Ovary (tissue), 9 donors: Measurements from ENCODE around the gene WFIKKN1. TPM values are rescaled to one million over a fixed set of nuclear protein-coding genes. Genes with fewer than 3 reads are reported as not detected.

Experiments
- DNase-seq, 5 donors: peaks; one replicate each; pipeline ENCODE4 v3.0.0-alpha.2; 2019 to 2020
- H3K27ac ChIP-seq, 2 donors: fragments of 200-600 bp; one replicate each; pipeline versions ENCODE4 v1.5.1 to v1.8.0; 2019 to 2022
- H3K27me3 ChIP-seq: fragments of 200-600 bp; one replicate; pipeline ENCODE4 v1.8.0; 2022
- H3K36me3 ChIP-seq: fragments of 200-600 bp; sonication (generic); one replicate; pipeline ENCODE4 v1.5.1; 2019
- H3K4me1 ChIP-seq: one replicate; pipeline ENCODE4 v1.8.1; 2013; ENCODE audit warnings: mild to moderate bottlenecking, moderate library complexity; ENCODE audit not compliant: insufficient read depth
- H3K4me3 ChIP-seq: fragments of 200-600 bp; sonication (generic); one replicate; pipeline ENCODE4 v1.5.1; 2017
- H3K9me3 ChIP-seq, 2 donors: fragments of 200-600 bp in 1 of 2; sonication (generic) in 1 of 2; one replicate each; pipeline versions ENCODE4 v1.5.1 to v1.8.1; 2013 to 2019; ENCODE audit warnings: mild to moderate bottlenecking in 1 of 2, moderate library complexity in 1 of 2
- CTCF ChIP-seq, 3 donors: fragments of 450-650 bp in 2 of 3; fragments of 200-600 bp in 1 of 3; IDR thresholded peaks; one replicate each; pipeline versions ENCODE4 v1.5.1 to v1.8.0; 2016 to 2022; ENCODE audit warnings: antibody characterized with exemption in 3 of 3, mild to moderate bottlenecking in 1 of 3
- EP300 ChIP-seq: sonication (generic); formaldehyde crosslinking; IDR thresholded peaks from one replicate; pipeline ENCODE4 v1.6.1; 2017; ENCODE audit warnings: antibody characterized with exemption
- POLR2A ChIP-seq: fragments of 450-650 bp; IDR thresholded peaks from one replicate; pipeline ENCODE4 v1.6.1; 2017; ENCODE audit warnings: antibody characterized with exemption, mild to moderate bottlenecking, moderate library complexity
- WGBS, 3 donors: extraction: QIAGEN DNeasy Blood & Tissue Kit in 1 of 3; methylation state at CpG; one replicate each; pipeline versions ENCODE4 v1.1.5 to v1.1.7; 2013 to 2017; 5-methylcytosine and 5-hydroxymethylcytosine counted together
- intact Hi-C, 4 donors: fragments of 100-400 bp; cut with DNase I; formaldehyde crosslinking; loops; one replicate each; pipeline versions ENCODE4 v1.11.0 to v1.15.1; 2022 to 2023
- polyA plus RNA-seq, 2 donors: library from polyadenylated mRNA; stranded (reverse); fragments of 200-250 nt in 1 of 2; fragments of 350-450 nt in 1 of 2; fragmentation: Illumina TruSeq in 1 of 2; extraction: RNeasy Lipid Tissue Mini Kit (QIAGEN cat#74804) in 1 of 2; gene quantifications; one replicate each; pipeline ENCODE4 v1.2.3, GENCODE V29; 2013 to 2014
- total RNA-seq, 7 donors: library from RNA; depleted of rRNA in 2 of 7; stranded (reverse); fragments of >200 nt in 2 of 7; fragmentation: NEBNext Ultra II Directional in 3 of 7; extraction: Animal tissue kit (Norgen Biotek cat#: 25700) in 3 of 7; gene quantifications; one replicate each; pipeline versions ENCODE4 v1.1.0 to v1.2.4, GENCODE V29; 2016 to 2023
- donor health status: DM: no; HTN: no; CAD: no; lungs with moderate emphysema.
- donor health status: DM: no; HTN: no; CAD: no.
- donor health status: Bipolar disorder and iron deficiency.
- donor health status: DM: yes; HTN: yes; CAD: no.
- donor health status: DM: no; HTN: no; CAD: no.
- donor health status: DM: yes; HTN: yes; CAD: no.

Gene WFIKKN1
- total and polyA plus RNA-seq, 9 donors: 0.10 to 2.6 (median 1.1) TPM

DNA sequence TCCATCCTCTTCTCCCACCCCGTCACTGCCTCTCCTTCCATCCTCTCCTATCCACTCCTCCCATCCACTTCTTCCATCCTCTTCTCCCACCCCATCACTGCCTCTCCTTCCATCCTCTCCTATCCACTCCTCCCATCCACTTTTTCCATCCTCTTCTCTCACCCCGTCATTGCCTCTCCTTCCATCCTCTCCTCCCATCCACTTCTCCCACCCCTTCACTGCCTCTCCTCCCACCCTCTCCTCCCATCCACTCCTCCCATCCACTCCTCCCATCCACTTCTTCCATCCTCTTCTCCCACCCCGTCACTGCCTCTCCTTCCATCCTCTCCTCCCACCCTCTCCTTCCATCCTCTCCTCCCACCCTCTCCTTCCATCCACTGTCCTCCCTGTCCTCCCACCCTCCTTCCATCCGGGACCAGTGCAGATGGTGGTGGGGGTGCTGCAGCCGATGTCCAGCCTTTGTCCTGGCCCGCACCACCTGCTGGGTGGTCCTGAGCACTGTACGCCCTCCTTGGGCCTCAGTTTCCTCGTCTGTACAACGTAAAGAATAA, 1.1 kb downstream of the WFIKKN1 start:
- Histone ChIP-seq H3K27ac (no peak overlapping the region), H3K36me3 (no peaks in the 10 kb centered on the region), H3K9me3 (no peaks in the 10 kb centered on the region), H3K4me1 (peaks cover 20% of the 10 kb centered on the region), H3K27me3 (no peaks in the 10 kb centered on the region), H3K4me3 (no peak overlapping the region)
- 35 to 46% (median 39%) methylated on average over 8 to 9 of the region's 9 CpGs for WGBS, 3 donors
- TF ChIP-seq EP300 (no peak), POLR2A (no peak), CTCF (IDR thresholded peaks at IDR 0.05) (no peak)
- intact Hi-C loops: loop anchor here in 1 of 4 donors (10.0 kb wide), 1 partner anchor 1333 kb away; the partner anchor contains the start of genes RNF151 and RPS2
- DNase-seq: no peak

DNA sequence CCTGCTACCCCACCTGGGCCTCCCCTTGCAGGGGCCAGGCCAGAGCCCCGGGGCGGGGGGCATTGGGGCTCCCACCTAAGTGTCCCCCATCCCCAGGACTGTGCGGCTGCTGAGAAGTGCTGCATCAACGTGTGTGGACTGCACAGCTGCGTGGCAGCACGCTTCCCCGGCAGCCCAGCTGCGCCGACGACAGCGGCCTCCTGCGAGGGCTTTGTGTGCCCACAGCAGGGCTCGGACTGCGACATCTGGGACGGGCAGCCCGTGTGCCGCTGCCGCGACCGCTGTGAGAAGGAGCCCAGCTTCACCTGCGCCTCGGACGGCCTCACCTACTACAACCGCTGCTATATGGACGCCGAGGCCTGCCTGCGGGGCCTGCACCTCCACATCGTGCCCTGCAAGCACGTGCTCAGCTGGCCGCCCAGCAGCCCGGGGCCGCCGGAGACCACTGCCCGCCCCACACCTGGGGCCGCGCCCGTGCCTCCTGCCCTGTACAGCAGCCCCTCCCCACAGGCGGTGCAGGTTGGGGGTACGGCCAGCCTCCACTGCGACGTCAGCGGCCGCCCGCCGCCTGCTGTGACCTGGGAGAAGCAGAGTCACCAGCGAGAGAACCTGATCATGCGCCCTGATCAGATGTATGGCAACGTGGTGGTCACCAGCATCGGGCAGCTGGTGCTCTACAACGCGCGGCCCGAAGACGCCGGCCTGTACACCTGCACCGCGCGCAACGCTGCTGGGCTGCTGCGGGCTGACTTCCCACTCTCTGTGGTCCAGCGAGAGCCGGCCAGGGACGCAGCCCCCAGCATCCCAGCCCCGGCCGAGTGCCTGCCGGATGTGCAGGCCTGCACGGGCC, 1.9 kb downstream of the WFIKKN1 start:
- 90 to 95% (median 90%) methylated on average over 50 to 67 of the region's 67 CpGs for WGBS, 3 donors
- peaks cover 24% of the 10 kb centered on the region for H3K4me1 ChIP-seq

GRCh38 chr16:633336-634050, 2.7 kb downstream of the WFIKKN1 start:
- H3K36me3 ChIP-seq: no peaks in the 10 kb centered on the region
- no peaks in the 10 kb centered on the region for H3K27me3 ChIP-seq
- DNase-seq: peak; percentile 23 to 51 (median 44)
- H3K9me3 ChIP-seq: no peaks in the 10 kb centered on the region
- intact Hi-C loops: loop anchor here in 1 of 4 donors (10.0 kb wide), 1 partner anchor 1331 kb away; the partner anchor contains the start of genes RNF151 and RPS2
- TF ChIP-seq CTCF (IDR thresholded peaks at IDR 0.05): no peak
- no peak for TF ChIP-seq EP300
- no peak for TF ChIP-seq POLR2A
- H3K27ac ChIP-seq: no peak overlapping the region
- 94 to 96% (median 95%) methylated on average over 47 to 74 of the region's 74 CpGs for WGBS, 3 donors
- H3K4me1 ChIP-seq: peaks cover 24% of the 10 kb centered on the region
- H3K4me3 ChIP-seq: no peak overlapping the region

More for the DNA sequence above, 1.9 kb downstream of the WFIKKN1 start:
- no peaks in the 10 kb centered on the region for H3K9me3 ChIP-seq
- intact Hi-C loops: loop anchor here in 1 of 4 donors (10.0 kb wide), 1 partner anchor 1332 kb away; the partner anchor contains the start of genes RNF151 and RPS2
- H3K27ac ChIP-seq: no peak overlapping the region
- no peaks in the 10 kb centered on the region for H3K36me3 ChIP-seq
- no peak overlapping the region for H3K4me3 ChIP-seq
- TF ChIP-seq POLR2A (no peak), CTCF (IDR thresholded peaks at IDR 0.05) (no peak), EP300 (no peak)
- no peaks in the 10 kb centered on the region for H3K27me3 ChIP-seq
- peak in 4 of 5 donors; percentile 20 to 49 (median 44) for DNase-seq

DNA sequence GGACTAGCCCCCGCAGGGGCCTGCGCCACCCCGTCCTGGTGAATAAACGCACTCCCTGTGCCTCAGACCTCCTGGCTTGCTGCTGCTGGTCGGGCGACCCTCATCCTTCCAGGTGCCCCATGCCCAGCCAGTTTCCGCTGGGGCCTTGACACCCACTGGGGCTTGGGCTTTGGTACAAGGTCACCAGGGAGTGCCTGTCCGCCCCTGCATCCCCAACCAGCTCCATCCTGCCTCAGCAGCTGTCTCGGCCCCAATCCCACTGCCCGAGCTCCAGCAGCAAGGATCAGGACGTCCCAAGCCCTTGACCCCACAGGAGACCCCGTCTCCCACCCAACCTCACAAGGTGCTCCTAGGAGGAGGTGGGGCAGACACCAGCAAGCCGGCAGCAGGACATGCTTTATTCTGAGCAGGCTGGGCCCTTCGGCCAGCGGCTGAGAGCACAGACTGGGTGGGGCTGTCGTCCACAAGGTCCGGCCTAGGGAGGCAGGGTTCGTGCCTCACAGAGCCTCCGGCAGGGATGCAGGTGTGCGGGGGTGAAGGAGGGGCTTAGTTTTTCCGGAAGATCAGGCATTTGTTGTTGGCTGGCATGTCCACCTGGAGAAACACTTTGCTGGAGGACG, 3.4 kb downstream of the WFIKKN1 start:
- H3K27ac ChIP-seq: no peak overlapping the region
- DNase-seq: peak in 4 of 5 donors; percentile 17 to 44 (median 40)
- whole genome bisulfite sequencing, 3 donors: 78 to 87% (median 86%) methylated on average over 19 to 22 of the region's 22 CpGs
- TF ChIP-seq EP300: no peak
- no peak for TF ChIP-seq CTCF (IDR thresholded peaks at IDR 0.05)
- TF ChIP-seq POLR2A: no peak
- H3K4me1 ChIP-seq: peaks cover 24% of the 10 kb centered on the region
- H3K4me3 ChIP-seq: no peak overlapping the region
- no peaks in the 10 kb centered on the region for H3K36me3 ChIP-seq
- H3K9me3 ChIP-seq: no peaks in the 10 kb centered on the region
- intact Hi-C loops: loop anchor here in 1 of 4 donors (10.0 kb wide), 1 partner anchor 1331 kb away; the partner anchor contains the start of genes RNF151 and RPS2
- H3K27me3 ChIP-seq: no peaks in the 10 kb centered on the region
